Hematopoietic multipotent progenitor cell treated with erythropoietin and hydrocortisone succinate and interleukin-3 and kit ligand, for 17 days (in vitro differentiated cells): Measurements from ENCODE around the gene METTL16.
"Not testable (repeated sequence)": the region's sequence is repeated elsewhere in the genome, so short reads cannot be mapped to it uniquely, and the experiment has no call there.

Experiments
- DNase-seq: peaks from one replicate; pipeline ENCODE4 v3.0.0-alpha.2; 2015; ENCODE audit warnings: low spot score

Gene METTL16

DNA sequence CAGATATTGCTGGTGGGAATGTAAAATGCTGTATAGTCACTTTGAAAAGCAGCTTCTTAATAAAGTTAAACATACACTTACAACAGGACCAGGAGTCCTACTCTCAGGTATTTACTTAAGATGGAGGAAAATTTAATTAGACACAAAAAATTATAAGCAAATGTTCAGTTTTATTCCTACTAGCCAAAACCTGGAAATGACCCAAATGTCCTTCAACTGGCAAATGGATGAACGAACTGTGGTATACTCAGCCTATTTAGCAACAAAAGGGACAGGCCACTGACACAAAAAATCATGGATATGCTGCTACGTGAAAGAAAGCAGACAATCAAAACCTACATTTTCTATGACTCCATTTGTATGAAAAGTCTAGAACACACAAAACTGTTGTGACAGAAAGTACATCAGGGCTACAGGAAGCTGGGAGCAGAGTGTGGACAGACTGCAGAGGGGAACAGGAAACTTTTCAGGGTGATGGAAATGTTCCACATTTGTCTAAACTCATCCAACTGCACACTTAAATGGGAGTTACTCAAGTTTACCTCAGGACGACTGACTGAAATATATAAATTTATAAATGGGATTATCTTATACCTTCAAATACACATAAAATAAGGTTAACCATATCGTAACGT is 61.6 kb downstream of the METTL16 start:
- DNase-seq: no peak

- no peak for DNase-seq
Measured at GRCh38 chr17:2449486-2449885, 62.2 kb downstream of the METTL16 start.

- DNase-seq: not testable (repeated sequence)
Measured at GRCh38 chr17:2447479-2447878, 64.2 kb downstream of the METTL16 start.

DNA sequence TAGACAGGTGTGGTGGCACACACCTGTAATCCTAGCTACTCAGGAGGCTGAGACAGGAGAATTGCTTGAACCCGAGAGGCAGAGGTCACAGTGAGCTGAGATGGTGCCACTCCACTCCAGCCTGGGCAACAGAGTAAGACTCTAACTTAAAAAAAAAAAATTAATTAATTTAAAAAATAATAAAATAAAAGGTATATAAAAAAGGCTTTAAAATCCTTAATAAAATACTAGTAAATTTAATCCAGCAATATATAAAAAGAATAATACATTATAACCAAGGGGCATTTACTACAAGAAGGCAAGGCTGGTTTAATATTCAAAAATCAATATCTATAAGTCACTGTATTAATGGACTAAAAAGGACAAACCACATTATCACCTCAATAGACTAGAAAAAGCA is 66.0 kb downstream of the METTL16 start:
- DNase-seq: no peak

- no peak for DNase-seq
Measured at GRCh38 chr17:2444382-2444781, 67.3 kb downstream of the METTL16 start.

DNA sequence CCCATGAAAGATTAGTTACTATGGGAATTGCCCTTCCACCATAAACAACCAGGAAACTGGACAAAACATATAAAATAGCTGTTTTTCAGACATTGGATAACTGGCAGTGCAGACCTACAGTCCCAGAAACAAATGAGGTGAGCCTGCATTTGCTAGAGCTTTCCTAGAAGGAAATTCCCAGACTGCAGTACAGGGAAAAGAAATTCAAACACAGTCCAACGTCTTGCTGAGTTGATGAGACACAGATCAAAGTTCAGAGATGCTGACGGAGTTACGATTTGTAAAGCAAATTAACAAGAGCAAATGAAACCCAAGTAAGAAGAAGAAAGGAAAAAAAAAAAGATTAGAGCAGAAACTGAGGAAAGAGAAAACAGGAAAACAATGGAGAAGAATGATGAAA is 69.5 kb downstream of the METTL16 start:
- no peak for DNase-seq

DNA sequence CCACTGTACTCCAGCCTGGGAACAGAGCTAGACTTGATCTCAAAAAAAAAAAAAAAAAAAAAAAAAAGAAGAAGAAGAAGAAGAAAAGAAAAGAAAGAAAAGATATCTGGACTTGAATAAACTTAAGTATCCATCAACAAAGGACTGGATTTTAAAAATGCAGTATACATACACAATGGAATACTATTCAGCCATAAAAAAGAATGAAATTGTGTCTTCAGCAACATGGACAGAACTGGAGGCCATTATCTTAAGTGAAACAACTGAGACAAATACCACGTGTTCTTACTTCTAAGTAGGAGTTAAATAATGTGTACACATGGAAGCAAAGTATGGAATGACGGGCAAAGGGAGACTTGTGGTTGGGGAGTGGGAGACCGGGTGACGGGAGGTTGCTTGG is 70.8 kb downstream of the METTL16 start:
- no peak for DNase-seq

GRCh38 chr17:2439997-2440396 is 71.7 kb downstream of the METTL16 start:
- DNase-seq: not testable (repeated sequence)

GRCh38 chr17:2438823-2439222 is 72.9 kb downstream of the METTL16 start:
- DNase-seq: no peak

DNA sequence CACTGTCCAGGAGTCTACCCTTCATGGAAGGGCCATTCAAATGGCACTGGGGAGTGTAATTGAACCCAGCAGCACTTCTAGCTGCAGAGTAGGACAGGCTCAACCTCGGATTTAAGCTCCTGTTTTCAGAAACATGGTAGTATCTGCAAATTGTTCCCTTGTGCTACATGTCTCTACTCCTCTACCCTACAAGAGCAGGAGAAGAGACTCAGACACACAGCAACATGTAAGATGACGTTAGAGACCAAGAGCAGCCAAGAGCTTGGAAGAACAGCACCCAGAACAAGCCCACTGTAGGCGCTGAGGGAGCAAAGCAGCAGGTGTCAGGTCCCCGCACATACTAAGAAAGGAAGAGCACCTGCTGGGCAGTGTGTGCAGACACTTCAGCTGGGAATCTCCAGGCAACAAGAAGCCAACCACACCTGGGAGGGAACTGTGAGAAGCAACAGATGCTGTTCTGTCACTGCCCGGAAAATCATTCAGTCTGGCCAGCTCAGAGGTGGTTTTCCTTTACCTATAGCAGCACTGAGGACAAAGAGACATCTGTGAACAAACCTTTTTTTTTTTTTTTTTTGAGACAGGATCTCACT is 75.3 kb downstream of the METTL16 start:
- DNase-seq: no peak

DNA sequence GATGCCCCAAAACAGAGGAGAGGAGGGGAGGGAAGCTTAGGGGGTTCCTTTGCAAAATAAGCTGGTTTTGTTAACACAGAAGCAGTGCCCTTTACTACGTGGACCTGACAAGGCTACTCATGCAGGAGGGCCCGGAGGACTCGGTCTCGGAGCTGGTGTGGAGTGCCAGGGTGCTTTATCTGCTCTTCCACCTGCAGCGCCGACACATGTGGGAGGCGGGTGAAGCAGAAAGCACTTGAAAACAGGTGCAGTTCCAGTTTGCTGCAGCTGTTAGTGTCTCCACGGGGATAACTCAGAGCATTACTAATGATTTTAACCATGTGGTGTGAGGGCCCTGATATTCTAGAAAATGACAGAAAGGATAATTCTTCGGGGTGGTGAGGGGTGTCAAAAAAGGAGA is 75.8 kb downstream of the METTL16 start:
- no peak for DNase-seq

DNA sequence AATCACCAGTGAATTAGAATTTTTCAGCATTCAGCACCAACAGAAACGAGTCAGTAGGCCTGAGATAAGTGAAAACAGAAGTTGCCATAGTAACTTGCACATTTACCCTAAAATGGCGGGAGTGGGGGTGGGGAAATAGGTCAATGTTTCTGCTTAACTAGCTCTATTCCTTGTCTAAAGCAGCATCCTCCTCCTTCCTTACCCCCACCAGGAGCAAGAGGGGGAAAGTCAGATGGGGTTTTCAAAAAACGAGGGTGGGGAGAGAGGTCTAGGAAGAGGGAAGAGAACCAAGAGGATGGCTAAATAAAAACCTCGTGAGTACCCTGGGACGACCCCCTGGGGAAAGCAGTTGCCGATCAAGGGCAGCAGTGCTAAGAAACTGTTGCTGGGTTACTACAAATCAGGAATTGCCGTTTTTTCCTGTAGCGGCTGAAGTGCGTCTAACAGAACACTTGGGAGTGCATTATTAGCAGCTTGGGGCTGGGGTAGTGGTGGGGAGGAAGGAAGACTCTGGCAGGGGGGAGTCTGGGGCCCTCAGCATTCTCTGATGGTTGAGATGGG is 76.4 kb downstream of the METTL16 start:
- no peak for DNase-seq

GRCh38 chr17:2433696-2434095 is 78.0 kb downstream of the METTL16 start:
- DNase-seq: no peak

DNA sequence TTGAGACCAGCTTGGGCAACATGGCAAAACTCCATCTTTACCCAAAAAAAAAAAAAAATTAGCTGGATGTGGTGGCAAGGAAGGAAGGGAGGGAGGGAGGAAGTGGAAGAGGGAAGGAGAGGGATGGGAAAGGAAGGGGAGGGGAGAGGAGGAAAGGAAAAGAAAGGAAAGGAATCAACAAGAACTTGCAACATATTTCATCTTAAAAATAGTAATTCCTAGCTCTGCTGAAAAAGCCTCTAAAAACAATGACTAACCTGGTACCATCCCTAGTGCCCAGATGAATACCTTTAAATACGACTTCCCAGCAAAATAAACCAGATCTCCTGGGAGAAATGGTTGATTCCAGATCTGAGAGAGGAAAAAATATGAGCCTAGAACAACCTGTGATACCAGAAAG is 83.8 kb downstream of the METTL16 start:
- DNase-seq: no peak

DNA sequence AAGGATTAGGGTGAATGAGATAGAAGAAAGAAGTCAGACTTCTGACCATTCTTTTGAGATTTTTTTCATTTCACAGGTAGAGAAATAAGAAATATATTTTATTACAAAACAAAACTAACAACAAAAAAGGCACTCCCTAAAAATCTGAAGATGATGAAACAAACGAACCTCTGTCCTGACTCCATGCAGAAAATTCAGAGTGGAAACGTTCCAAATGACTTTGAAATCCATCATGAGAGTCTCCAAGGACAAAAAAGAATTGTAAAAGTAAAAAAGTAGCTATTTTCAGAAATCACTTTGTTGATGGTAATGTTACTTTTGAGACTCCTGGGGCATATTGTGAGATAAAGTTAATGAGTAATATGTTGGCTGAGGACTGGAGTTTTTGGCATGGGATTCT is 84.5 kb downstream of the METTL16 start:
- DNase-seq: no peak

GRCh38 chr17:2423271-2423670 is 88.4 kb downstream of the METTL16 start:
- DNase-seq: no peak

DNA sequence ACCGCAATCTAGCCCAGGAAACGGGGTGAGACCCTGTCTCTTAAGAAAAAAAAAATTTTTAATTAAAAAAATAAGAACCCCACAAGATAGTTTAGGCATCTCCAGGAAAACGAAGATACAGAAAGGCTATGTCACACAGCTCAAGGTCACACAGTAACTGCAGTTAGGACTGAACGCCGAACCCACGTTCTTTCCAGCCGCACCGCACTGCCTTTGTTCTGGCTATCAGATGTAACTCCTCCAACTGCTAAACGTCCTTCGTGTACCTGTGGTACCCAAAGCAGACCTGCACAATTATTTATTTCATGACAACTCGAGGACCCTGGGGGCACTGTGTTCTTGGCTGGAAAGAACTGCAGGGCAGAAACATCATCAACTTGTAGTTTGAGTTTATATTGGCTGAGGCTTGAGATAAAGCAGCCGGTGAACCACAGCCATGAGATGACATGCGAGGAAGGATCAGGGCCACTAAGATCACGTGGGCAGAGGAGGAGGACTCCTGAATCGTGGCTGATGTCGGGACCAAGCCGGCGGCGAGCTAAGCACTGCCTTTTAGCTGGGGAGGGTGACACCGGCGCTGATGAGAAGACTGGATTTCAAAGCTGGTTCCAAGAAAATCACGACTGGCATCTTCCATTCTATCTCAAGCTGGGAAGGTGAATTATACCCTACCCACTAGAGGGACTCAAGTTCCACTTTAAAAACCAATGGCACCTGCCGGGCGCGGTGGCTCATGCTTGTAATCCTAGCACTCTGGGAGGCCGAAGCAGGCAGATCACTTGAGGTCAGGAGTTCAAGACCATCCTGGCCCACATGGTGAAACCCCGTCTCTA is 90.2 kb downstream of the METTL16 start:
- DNase-seq: no peak

DNA sequence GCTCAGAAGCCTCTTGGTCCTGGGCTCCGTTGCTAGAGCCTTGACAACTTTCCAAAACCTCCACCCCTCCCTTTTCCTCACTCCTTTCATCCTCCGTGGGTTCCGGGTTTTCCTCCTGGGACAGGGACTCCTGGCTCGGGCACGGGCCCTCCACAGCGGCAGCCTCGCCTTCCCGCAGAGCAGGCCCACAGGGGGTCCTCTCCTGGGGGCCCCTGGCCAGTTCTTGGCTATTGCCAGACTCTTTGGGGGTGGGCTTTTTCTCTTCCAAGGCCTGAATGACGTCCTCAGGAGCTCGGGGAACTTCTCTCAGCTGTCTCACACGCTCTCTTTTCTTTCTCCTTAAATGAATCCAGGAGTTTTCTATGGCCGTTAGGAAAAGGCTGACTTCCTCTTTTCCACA is 91.5 kb downstream of the METTL16 start:
- DNase-seq: no peak

DNA sequence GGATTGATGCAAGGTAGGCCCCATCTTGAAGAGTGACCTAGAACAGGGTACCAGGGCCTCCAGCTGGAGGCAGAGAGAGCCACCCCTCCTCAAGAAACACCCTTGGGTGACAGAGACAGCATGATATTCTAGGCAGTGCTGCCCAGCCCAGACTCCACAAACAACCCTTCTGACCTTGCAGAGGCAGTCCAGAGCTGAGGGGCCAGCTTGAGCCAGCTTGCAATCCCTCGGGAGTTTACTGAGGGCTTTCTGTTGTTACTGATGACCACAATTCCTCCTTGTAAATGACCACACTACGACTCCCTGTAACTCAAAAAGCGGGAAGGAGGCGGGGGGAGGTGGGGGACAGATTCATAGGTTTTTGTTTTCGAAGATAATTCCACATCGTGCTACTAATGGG is 92.2 kb downstream of the METTL16 start:
- DNase-seq: no peak

DNA sequence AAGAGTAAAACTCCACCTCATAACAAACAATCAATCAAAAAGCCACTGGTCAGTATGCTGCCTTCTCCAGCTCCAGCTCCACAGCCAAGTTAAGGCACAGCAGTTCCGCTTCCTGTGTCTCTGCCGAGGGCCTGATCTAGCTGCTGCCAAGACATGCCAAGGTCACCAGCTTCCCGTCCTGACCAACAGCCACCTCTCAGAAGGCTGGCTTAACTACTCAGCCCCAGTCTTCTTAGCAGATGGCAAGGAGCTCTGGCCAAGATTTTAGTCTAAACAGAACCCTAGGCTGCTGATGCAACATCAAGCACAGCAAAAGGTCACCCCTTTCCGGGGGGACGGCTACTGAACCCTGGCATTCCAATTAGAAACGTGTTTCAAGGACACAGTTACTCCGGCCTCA is 93.1 kb downstream of the METTL16 start:
- DNase-seq: no peak

- DNase-seq: peak; percentile 92
Measured at GRCh38 chr17:2416010-2416734, 95.5 kb downstream of the METTL16 start.

DNA sequence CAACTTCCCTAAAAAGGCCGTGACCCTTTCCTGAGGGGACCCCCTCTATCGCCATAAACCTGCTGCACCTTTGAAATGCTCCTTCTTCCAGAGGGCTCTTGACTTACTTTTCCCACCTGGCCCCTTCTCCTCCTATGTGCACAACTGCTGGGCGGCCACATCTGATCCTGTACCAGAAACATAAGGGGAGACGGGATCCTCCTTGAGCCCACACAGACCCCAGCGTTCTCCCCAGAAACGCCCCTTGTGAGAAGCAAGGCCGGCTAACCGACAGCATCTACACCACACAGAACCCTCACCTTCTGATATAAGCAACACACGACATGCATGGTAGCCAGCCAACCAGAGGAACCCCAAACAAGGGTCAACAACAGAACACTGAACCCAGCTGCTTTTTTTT is 96.6 kb downstream of the METTL16 start:
- no peak for DNase-seq
